HUES6 (cell line): Measurements from ENCODE around the gene SLC35A4.
A peak's percentile ranks its signal among the peaks of the same experiment; 100 is the strongest.
"Not testable (repeated sequence)": the region's sequence is repeated elsewhere in the genome, so short reads cannot be mapped to it uniquely, and the experiment has no call there.

ENCODE experiments used
- H3K27ac ChIP-seq: 2 replicates; pipeline ENCODE4 v1.7.0; 2013; ENCODE audit warnings: low read depth, mild to moderate bottlenecking, low read length, inconsistent platforms
- H3K27me3 ChIP-seq: 2 replicates; pipeline ENCODE4 v1.6.1; 2013; ENCODE audit warnings: low read length; ENCODE audit not compliant: control insufficient read depth, insufficient read depth
- H3K36me3 ChIP-seq: 2 replicates; pipeline ENCODE4 v1.6.1; 2013; ENCODE audit warnings: low read length; ENCODE audit not compliant: control insufficient read depth, insufficient read depth
- H3K4me1 ChIP-seq: 2 replicates; pipeline ENCODE4 v1.6.1; 2013; ENCODE audit warnings: low read length; ENCODE audit not compliant: control insufficient read depth, insufficient read depth
- H3K4me3 ChIP-seq: 2 replicates; pipeline ENCODE4 v1.5.1; 2013; ENCODE audit warnings: low read depth, low read length
- H3K9ac ChIP-seq: one replicate; pipeline ENCODE4 v1.6.1; 2013; ENCODE audit warnings: mild to moderate bottlenecking, low read length
- H3K9me3 ChIP-seq: 2 replicates; pipeline ENCODE4 v1.6.1; 2013; ENCODE audit warnings: low read depth, low read length; ENCODE audit not compliant: control insufficient read depth, insufficient read depth

The SLC35A4 gene

GRCh38 chr5:140591747-140592372, 27.2 kb downstream of the SLC35A4 start:
- H3K27ac ChIP-seq: no peak overlapping the region
- H3K9ac ChIP-seq: no peak overlapping the region
- no peaks in the 10 kb centered on the region for H3K36me3 ChIP-seq
- H3K4me1 ChIP-seq: no peaks in the 10 kb centered on the region
- H3K27me3 ChIP-seq: no peaks in the 10 kb centered on the region
- H3K9me3 ChIP-seq: no peaks in the 10 kb centered on the region
- no peak overlapping the region for H3K4me3 ChIP-seq

GRCh38 chr5:140593070-140593469, 28.4 kb downstream of the SLC35A4 start:
- peak overlapping the region; percentile 74 for H3K9ac ChIP-seq
- peak overlapping the region; percentile 50 for H3K4me3 ChIP-seq
- H3K4me1 ChIP-seq, H3K27me3 ChIP-seq, H3K9me3 ChIP-seq, H3K36me3 ChIP-seq, H3K27ac ChIP-seq: not testable (repeated sequence)

GRCh38 chr5:140594169-140594568, 29.5 kb downstream of the SLC35A4 start:
- H3K9ac ChIP-seq: no peak overlapping the region
- no peaks in the 10 kb centered on the region for H3K4me1 ChIP-seq

GRCh38 chr5:140595538-140596300, 31.1 kb downstream of the SLC35A4 start:
- Histone ChIP-seq H3K4me3 (no peak overlapping the region), H3K36me3 (no peaks in the 10 kb centered on the region), H3K27ac (no peak overlapping the region), H3K4me1 (no peaks in the 10 kb centered on the region), H3K27me3 (no peaks in the 10 kb centered on the region), H3K9ac (no peak overlapping the region), H3K9me3 (no peaks in the 10 kb centered on the region)

More at GRCh38 chr5:140594169-140594568, 29.5 kb downstream of the SLC35A4 start:
- no peaks in the 10 kb centered on the region for H3K27me3 ChIP-seq
- no peaks in the 10 kb centered on the region for H3K36me3 ChIP-seq
- H3K4me3 ChIP-seq: no peak overlapping the region
- no peaks in the 10 kb centered on the region for H3K9me3 ChIP-seq
- H3K27ac ChIP-seq: no peak overlapping the region

GRCh38 chr5:140596321-140596741, 31.7 kb downstream of the SLC35A4 start:
- no peaks in the 10 kb centered on the region for H3K36me3 ChIP-seq
- H3K27ac ChIP-seq: no peak overlapping the region
- H3K9ac ChIP-seq: no peak overlapping the region
- no peak overlapping the region for H3K4me3 ChIP-seq
- no peaks in the 10 kb centered on the region for H3K27me3 ChIP-seq
- H3K9me3 ChIP-seq: no peaks in the 10 kb centered on the region
- no peaks in the 10 kb centered on the region for H3K4me1 ChIP-seq

GRCh38 chr5:140598836-140599235, 34.2 kb downstream of the SLC35A4 start:
- Histone ChIP-seq H3K4me3 (no peak overlapping the region), H3K27me3 (no peaks in the 10 kb centered on the region), H3K9ac (no peak overlapping the region), H3K36me3 (no peaks in the 10 kb centered on the region), H3K27ac (no peak overlapping the region), H3K4me1 (no peaks in the 10 kb centered on the region), H3K9me3 (no peaks in the 10 kb centered on the region)

- H3K4me1 ChIP-seq: no peaks in the 10 kb centered on the region
- no peak overlapping the region for H3K27ac ChIP-seq
- H3K9ac ChIP-seq: no peak overlapping the region
- no peak overlapping the region for H3K4me3 ChIP-seq
- H3K9me3 ChIP-seq: no peaks in the 10 kb centered on the region
- H3K36me3 ChIP-seq: no peaks in the 10 kb centered on the region
- H3K27me3 ChIP-seq: no peaks in the 10 kb centered on the region
These were observed 35.5 kb downstream of the SLC35A4 start for GRCh38 chr5:140600096-140600495.

DNA sequence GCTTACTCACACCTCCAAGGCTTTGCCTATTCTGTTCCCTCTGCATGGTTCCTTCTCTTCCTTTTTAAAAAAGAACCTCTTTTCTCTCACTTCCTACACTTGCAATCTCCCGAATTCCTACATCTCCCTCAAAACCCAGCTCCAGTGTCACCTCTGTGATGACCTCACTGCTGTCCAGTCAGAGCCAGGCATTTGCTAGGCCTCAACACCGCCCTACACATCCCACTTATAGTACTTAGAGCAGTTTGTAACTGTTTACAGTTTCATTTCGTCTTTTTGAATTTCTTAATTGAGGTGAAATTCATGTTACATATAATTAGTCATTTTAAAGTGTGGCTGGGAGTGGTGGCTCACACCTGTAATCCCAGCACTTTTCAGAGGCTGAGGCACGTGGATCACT, 37.5 kb downstream of the SLC35A4 start:
- H3K4me3 ChIP-seq: no peak overlapping the region

DNA sequence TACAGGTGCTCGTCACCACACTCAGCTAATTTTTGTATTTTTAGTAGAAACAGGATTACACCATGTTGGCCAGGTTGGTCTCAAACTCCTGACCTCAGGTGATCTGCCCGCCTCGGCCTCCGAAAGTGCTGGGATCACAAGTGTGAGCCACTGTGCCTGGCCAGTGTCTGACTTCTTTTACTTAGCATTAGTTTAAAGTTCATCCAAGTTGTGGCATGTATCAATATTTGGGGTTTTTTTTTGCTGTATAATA, 38.7 kb downstream of the SLC35A4 start:
- H3K4me1 ChIP-seq, H3K4me3 ChIP-seq, H3K9me3 ChIP-seq, H3K27me3 ChIP-seq, H3K9ac ChIP-seq, H3K36me3 ChIP-seq, H3K27ac ChIP-seq: not testable (repeated sequence)

More for the DNA sequence above, 37.5 kb downstream of the SLC35A4 start:
- Histone ChIP-seq H3K27ac (no peak overlapping the region), H3K9me3 (no peaks in the 10 kb centered on the region), H3K27me3 (no peaks in the 10 kb centered on the region), H3K4me1 (no peaks in the 10 kb centered on the region), H3K9ac (no peak overlapping the region), H3K36me3 (no peaks in the 10 kb centered on the region)

GRCh38 chr5:140603734-140604133, 39.1 kb downstream of the SLC35A4 start:
- H3K9ac ChIP-seq: no peak overlapping the region
- H3K4me3 ChIP-seq: no peak overlapping the region
- H3K4me1 ChIP-seq: no peaks in the 10 kb centered on the region
- H3K27ac ChIP-seq: no peak overlapping the region
- no peaks in the 10 kb centered on the region for H3K9me3 ChIP-seq
- no peaks in the 10 kb centered on the region for H3K27me3 ChIP-seq
- H3K36me3 ChIP-seq: no peaks in the 10 kb centered on the region

GRCh38 chr5:140605879-140606278, 41.3 kb downstream of the SLC35A4 start:
- H3K4me1 ChIP-seq: no peaks in the 10 kb centered on the region
- H3K27ac ChIP-seq: no peak overlapping the region
- H3K9me3 ChIP-seq: peaks cover 3% of the 10 kb centered on the region; the same call in 1 of the 2 replicates
- no peaks in the 10 kb centered on the region for H3K36me3 ChIP-seq
- H3K4me3 ChIP-seq: no peak overlapping the region
- no peaks in the 10 kb centered on the region for H3K27me3 ChIP-seq
- no peak overlapping the region for H3K9ac ChIP-seq
